Measurements from ENCODE around the gene GAST. TPM values are rescaled to one million over a fixed set of nuclear protein-coding genes. Genes with fewer than 3 reads are reported as not detected.
"Not testable (repeated sequence)": the region's sequence is repeated elsewhere in the genome, so short reads cannot be mapped to it uniquely, and the experiment has no call there.

The GAST gene
- total and polyA plus RNA-seq, 12 donors: not detected

GRCh38 chr17:41666708-41667279, 45.3 kb upstream of the GAST start:
- H3K27ac ChIP-seq: peak overlapping the region in 4 of 5 donors; percentile 49 to 89 (median 77)
- DNase-seq: peak; percentile 76 to 94 (median 85)
- WGBS, 4 donors: 0 to 3% (median 1%) methylated on average over 7 to 23 of the region's 23 CpGs
- intact Hi-C loops (cut with DNase I): loop anchor here in 1 of 2 donors (5.0 kb wide), 1 partner anchor 864 kb away; no protein-coding TSS in a partner anchor
- H3K27me3 ChIP-seq: no peaks in the 10 kb centered on the region
- peak overlapping the region in 2 of 4 donors; percentile 37 to 52 for H3K4me3 ChIP-seq
- TF ChIP-seq POLR2A (IDR thresholded peaks at IDR 0.05) (no peak), CTCF (IDR thresholded peaks at IDR 0.05) (peak; percentile 85 to 96 (median 91))
- peaks cover 13 to 18% of the 10 kb centered on the region in 2 donors for H3K4me1 ChIP-seq (replicated peaks in 1 of 2)
- no peaks in the 10 kb centered on the region for H3K36me3 ChIP-seq (replicated peaks in 1 of 2)
- no peaks in the 10 kb centered on the region for H3K9me3 ChIP-seq (replicated peaks in 1 of 3)

- Histone ChIP-seq H3K4me1 (replicated peaks in 1 of 2) (peaks cover 13 to 18% of the 10 kb centered on the region in 2 donors), H3K4me3 (no peak overlapping the region), H3K36me3 (replicated peaks in 1 of 2) (no peaks in the 10 kb centered on the region), H3K9me3 (replicated peaks in 1 of 3) (no peaks in the 10 kb centered on the region), H3K27ac (peak overlapping the region in 2 of 5 donors; percentile 86 to 89), H3K27me3 (no peaks in the 10 kb centered on the region)
- no peak for TF ChIP-seq POLR2A (IDR thresholded peaks at IDR 0.05)
- TF ChIP-seq CTCF (IDR thresholded peaks at IDR 0.05): no peak
- 33 to 58% (median 47%) methylated on average over 19 to 23 of the region's 23 CpGs for WGBS, 4 donors
- no peak for DNase-seq
- intact Hi-C loops (cut with DNase I): loop anchor here in 1 of 2 donors (5.0 kb wide), 1 partner anchor 865 kb away; no protein-coding TSS in a partner anchor
These were observed 44.7 kb upstream of the GAST start for GRCh38 chr17:41667280-41668041.

- Histone ChIP-seq H3K36me3 (replicated peaks in 1 of 2) (no peaks in the 10 kb centered on the region), H3K9me3 (replicated peaks in 1 of 3) (no peaks in the 10 kb centered on the region), H3K27ac (no peak overlapping the region), H3K27me3 (no peaks in the 10 kb centered on the region), H3K4me3 (no peak overlapping the region), H3K4me1 (replicated peaks in 1 of 2) (peaks cover 0 to 5% of the 10 kb centered on the region in 2 donors)
- no peak for TF ChIP-seq CTCF (IDR thresholded peaks at IDR 0.05)
- no peak for TF ChIP-seq POLR2A (IDR thresholded peaks at IDR 0.05)
- no peak for DNase-seq
- intact Hi-C loops (cut with DNase I): no loop called here
- 84 to 95% (median 88%) methylated on average over 7 of the region's 7 CpGs for WGBS, 4 donors
These were observed 40.0 kb upstream of the GAST start for GRCh38 chr17:41672153-41672552.

GRCh38 chr17:41675157-41676057, 36.7 kb upstream of the GAST start:
- H3K9me3 ChIP-seq (replicated peaks in 1 of 3); DNase-seq; H3K27me3 ChIP-seq; H3K4me3 ChIP-seq; H3K27ac ChIP-seq; intact Hi-C loops (cut with DNase I); H3K36me3 ChIP-seq (replicated peaks in 1 of 2); H3K4me1 ChIP-seq (replicated peaks in 1 of 2): not testable (repeated sequence)
- 77 to 83% (median 80%) methylated on average over 7 of the region's 7 CpGs for WGBS, 4 donors
